HEK293 (cell line): ENCODE measurements around the gene LY6G6F.

Experiments
- SALL2 ChIP-seq: fragments of 450-650 bp; formaldehyde crosslinking; IDR thresholded peaks from 2 replicates; pipeline ENCODE4 v1.5.0; 2017; ENCODE audit warnings: missing biosample characterization, mild to moderate bottlenecking, missing genetic modification characterization, borderline replicate concordance
- YY2 ChIP-seq: fragments of 450-650 bp; formaldehyde crosslinking; IDR thresholded peaks from 2 replicates; pipeline ENCODE4 v1.5.1; 2016; ENCODE audit warnings: missing biosample characterization, missing genetic modification characterization
- ZFP41 ChIP-seq: fragments of 450-650 bp; formaldehyde crosslinking; IDR thresholded peaks from 2 replicates; pipeline ENCODE4 v1.5.1; 2016; ENCODE audit warnings: missing biosample characterization, missing genetic modification characterization, borderline replicate concordance
- ZNF140 ChIP-seq: fragments of 450-650 bp; formaldehyde crosslinking; IDR thresholded peaks from 2 replicates; pipeline ENCODE4 v1.5.1; 2016; ENCODE audit warnings: missing biosample characterization, missing genetic modification characterization
- ZNF19 ChIP-seq: fragments of 450-650 bp; formaldehyde crosslinking; IDR thresholded peaks from 2 replicates; pipeline ENCODE4; 2016; ENCODE audit warnings: missing biosample characterization, missing genetic modification characterization, low read depth
- ZNF776 ChIP-seq: fragments of 450-650 bp; formaldehyde crosslinking; IDR thresholded peaks from 2 replicates; pipeline ENCODE4 v1.5.0; 2017; ENCODE audit warnings: missing biosample characterization, missing genetic modification characterization, borderline replicate concordance
- TF ChIP-seq, protein P1 (sequence below): fragments of 450-650 bp; formaldehyde crosslinking; IDR thresholded peaks from 2 replicates; pipeline ENCODE4 v1.5.1; 2016; ENCODE audit warnings: missing biosample characterization, missing genetic modification characterization
- TF ChIP-seq, protein P2 (sequence below): fragments of 450-650 bp; formaldehyde crosslinking; IDR thresholded peaks from 2 replicates; pipeline ENCODE4 v1.5.1; 2016; ENCODE audit warnings: missing biosample characterization, missing genetic modification characterization
- TF ChIP-seq, protein P3 (sequence below): fragments of 450-650 bp; formaldehyde crosslinking; IDR thresholded peaks from 2 replicates; pipeline ENCODE4 v1.5.1; 2016; ENCODE audit warnings: missing biosample characterization, missing genetic modification characterization, low read depth

DNA sequence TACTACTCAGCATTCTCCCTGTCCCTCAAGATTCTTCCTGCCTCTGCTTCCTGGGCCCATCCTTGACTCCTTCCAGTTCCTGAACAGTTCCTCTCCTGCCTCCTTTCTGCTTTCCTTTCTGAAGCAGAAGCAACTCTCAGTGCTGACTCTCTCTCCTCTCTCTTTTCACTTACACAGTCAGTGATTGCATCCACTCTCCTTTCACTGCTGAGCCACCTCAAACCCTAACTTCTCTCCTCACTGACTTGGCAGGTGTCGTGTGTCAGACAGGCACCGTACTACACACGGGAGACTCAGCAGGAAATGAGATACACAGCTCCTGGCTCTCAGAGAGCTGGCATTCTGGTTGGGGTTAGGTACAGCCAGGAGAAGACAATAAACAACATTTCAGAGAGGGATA lies 9.1 kb upstream of the LY6G6F start:
- TF ChIP-seq, protein P1, sequence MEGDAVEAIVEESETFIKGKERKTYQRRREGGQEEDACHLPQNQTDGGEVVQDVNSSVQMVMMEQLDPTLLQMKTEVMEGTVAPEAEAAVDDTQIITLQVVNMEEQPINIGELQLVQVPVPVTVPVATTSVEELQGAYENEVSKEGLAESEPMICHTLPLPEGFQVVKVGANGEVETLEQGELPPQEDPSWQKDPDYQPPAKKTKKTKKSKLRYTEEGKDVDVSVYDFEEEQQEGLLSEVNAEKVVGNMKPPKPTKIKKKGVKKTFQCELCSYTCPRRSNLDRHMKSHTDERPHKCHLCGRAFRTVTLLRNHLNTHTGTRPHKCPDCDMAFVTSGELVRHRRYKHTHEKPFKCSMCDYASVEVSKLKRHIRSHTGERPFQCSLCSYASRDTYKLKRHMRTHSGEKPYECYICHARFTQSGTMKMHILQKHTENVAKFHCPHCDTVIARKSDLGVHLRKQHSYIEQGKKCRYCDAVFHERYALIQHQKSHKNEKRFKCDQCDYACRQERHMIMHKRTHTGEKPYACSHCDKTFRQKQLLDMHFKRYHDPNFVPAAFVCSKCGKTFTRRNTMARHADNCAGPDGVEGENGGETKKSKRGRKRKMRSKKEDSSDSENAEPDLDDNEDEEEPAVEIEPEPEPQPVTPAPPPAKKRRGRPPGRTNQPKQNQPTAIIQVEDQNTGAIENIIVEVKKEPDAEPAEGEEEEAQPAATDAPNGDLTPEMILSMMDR (tag by site-specific recombination): no peak
- no peak for TF ChIP-seq YY2
- TF ChIP-seq SALL2 (tag by site-specific recombination): no peak
- TF ChIP-seq ZFP41: no peak
- TF ChIP-seq ZNF140 (tag by site-specific recombination): no peak
- no peak for TF ChIP-seq ZNF776 (tag by site-specific recombination)
- no peak for TF ChIP-seq ZNF19 (tag by site-specific recombination)
- TF ChIP-seq, protein P2, sequence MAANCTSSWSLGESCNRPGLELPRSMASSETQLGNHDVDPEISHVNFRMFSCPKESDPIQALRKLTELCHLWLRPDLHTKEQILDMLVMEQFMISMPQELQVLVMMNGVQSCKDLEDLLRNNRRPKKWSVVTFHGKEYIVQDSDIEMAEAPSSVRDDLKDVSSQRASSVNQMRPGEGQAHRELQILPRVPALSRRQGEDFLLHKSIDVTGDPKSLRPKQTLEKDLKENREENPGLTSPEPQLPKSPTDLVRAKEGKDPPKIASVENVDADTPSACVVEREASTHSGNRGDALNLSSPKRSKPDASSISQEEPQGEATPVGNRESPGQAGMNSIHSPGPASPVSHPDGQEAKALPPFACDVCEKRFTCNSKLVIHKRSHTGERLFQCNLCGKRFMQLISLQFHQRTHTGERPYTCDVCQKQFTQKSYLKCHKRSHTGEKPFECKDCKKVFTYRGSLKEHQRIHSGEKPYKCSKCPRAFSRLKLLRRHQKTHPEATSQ (tag by site-specific recombination): no peak
- TF ChIP-seq, protein P3, sequence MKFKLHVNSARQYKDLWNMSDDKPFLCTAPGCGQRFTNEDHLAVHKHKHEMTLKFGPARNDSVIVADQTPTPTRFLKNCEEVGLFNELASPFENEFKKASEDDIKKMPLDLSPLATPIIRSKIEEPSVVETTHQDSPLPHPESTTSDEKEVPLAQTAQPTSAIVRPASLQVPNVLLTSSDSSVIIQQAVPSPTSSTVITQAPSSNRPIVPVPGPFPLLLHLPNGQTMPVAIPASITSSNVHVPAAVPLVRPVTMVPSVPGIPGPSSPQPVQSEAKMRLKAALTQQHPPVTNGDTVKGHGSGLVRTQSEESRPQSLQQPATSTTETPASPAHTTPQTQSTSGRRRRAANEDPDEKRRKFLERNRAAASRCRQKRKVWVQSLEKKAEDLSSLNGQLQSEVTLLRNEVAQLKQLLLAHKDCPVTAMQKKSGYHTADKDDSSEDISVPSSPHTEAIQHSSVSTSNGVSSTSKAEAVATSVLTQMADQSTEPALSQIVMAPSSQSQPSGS (tag by site-specific recombination): no peak
